Loucy (cell line): ENCODE results near the gene CEP131.

Source experiments
- CTCF ChIP-seq: fragments of 200-600 bp; sonication (generic); conservative IDR thresholded peaks from 2 replicates; pipeline ENCODE4 v1.5.1; 2014; ENCODE audit warnings: mild to moderate bottlenecking, antibody characterized with exemption, low read length
- EZH2phosphoT487 ChIP-seq: fragments of 200-600 bp; IDR thresholded peaks from 2 replicates; pipeline ENCODE4 v1.6.1; 2018; ENCODE audit warnings: antibody characterized with exemption, mild to moderate bottlenecking, moderate library complexity, borderline replicate concordance

GRCh38 chr17:81150377-81151077, 72.2 kb downstream of the CEP131 start:
- no peak for TF ChIP-seq CTCF
- TF ChIP-seq EZH2phosphoT487, result no peak
